Natural killer cell (primary cell): ENCODE data around the gene SCGB3A1. TPM values are rescaled to one million over a fixed set of nuclear protein-coding genes. Genes with fewer than 3 reads are reported as not detected.

Experiments used
- ATAC-seq, 3 donors: fragments of 150-1000 bp in 2 of 3; fragments of 200-7000 bp in 1 of 3; cut with Tn5 transposase; 1 replicate in 1 of 3; 2 replicates in 2 of 3; pipeline ENCODE4 v1.10.0; 2021; ENCODE audit warnings: mild to moderate bottlenecking in 2 of 3, moderate library complexity in 2 of 3
- DNase-seq, 2 donors: peaks; one replicate each; pipeline versions ENCODE4 v3.0.0 to v3.0.0-alpha.2; 2013 to 2021; ENCODE audit warnings: mixed read lengths in 1 of 2
- H3K27ac ChIP-seq: one replicate; pipeline ENCODE4 v1.5.1; 2013; ENCODE audit warnings: mild to moderate bottlenecking, low read length
- H3K27me3 ChIP-seq: one replicate; pipeline ENCODE4 v1.6.1; 2013; ENCODE audit warnings: low read length; ENCODE audit not compliant: control insufficient read depth, insufficient read depth
- H3K36me3 ChIP-seq: one replicate; pipeline ENCODE4 v1.6.1; 2013; ENCODE audit warnings: low read length; ENCODE audit not compliant: control insufficient read depth, insufficient read depth
- H3K4me1 ChIP-seq: one replicate; pipeline ENCODE4 v1.6.1; 2013; ENCODE audit warnings: low read length; ENCODE audit not compliant: control insufficient read depth, insufficient read depth
- H3K4me3 ChIP-seq: one replicate; pipeline ENCODE4 v1.5.1; 2013; ENCODE audit warnings: low read length
- H3K9me3 ChIP-seq: one replicate; pipeline ENCODE4 v1.6.1; 2013; ENCODE audit warnings: low read length; ENCODE audit not compliant: control insufficient read depth, insufficient read depth
- H3K27ac Mint-ChIP-seq, 2 donors: one replicate each; pipeline ENCODE4 v1.8.0; 2022; ENCODE audit warnings: mild to moderate bottlenecking in 2 of 2, mixed read lengths in 2 of 2, moderate library complexity in 1 of 2
- H3K27me3 Mint-ChIP-seq, 2 donors: one replicate each; pipeline ENCODE4 v1.8.0; 2022; ENCODE audit warnings: low read depth in 2 of 2, mixed read lengths in 2 of 2
- H3K36me3 Mint-ChIP-seq: one replicate; pipeline ENCODE4 v1.8.0; 2022; ENCODE audit warnings: mixed read lengths
- H3K4me1 Mint-ChIP-seq, 2 donors: one replicate each; pipeline ENCODE4 v1.8.0; 2022; ENCODE audit warnings: mixed read lengths in 2 of 2
- H3K4me3 Mint-ChIP-seq: one replicate; pipeline ENCODE4 v1.8.0; 2022; ENCODE audit warnings: mild to moderate bottlenecking, moderate library complexity, mixed read lengths
- H3K9me3 Mint-ChIP-seq, 2 donors: one replicate each; pipeline ENCODE4 v1.8.0; 2022; ENCODE audit warnings: mixed read lengths in 2 of 2
- CTCF ChIP-seq: fragments of 200-600 bp; IDR thresholded peaks from one replicate; pipeline ENCODE4 v1.8.0; 2022; ENCODE audit warnings: antibody characterized with exemption
- WGBS: methylation state at CpG from one replicate; pipeline ENCODE4 v1.1.7; 2013; ENCODE audit warnings: missing lambda C conversion rate; ENCODE audit not compliant: insufficient coverage; 5-methylcytosine and 5-hydroxymethylcytosine counted together
- intact Hi-C: fragments of 100-400 bp; cut with micrococcal nuclease; formaldehyde crosslinking; loops from one replicate; pipeline ENCODE4 v1.14.2; 2022
- total RNA-seq, 4 donors: library from RNA; stranded (reverse); fragments of 120-200 nt in 1 of 4; gene quantifications; one replicate each; pipeline versions ENCODE4 v1.2.3 to v1.2.4, GENCODE V29; 2013 to 2022

The SCGB3A1 gene
- total RNA-seq, 3 donors from 2014 or later (not counting 1 experiment from before 2014, with no cell fraction given), result not detected

DNA sequence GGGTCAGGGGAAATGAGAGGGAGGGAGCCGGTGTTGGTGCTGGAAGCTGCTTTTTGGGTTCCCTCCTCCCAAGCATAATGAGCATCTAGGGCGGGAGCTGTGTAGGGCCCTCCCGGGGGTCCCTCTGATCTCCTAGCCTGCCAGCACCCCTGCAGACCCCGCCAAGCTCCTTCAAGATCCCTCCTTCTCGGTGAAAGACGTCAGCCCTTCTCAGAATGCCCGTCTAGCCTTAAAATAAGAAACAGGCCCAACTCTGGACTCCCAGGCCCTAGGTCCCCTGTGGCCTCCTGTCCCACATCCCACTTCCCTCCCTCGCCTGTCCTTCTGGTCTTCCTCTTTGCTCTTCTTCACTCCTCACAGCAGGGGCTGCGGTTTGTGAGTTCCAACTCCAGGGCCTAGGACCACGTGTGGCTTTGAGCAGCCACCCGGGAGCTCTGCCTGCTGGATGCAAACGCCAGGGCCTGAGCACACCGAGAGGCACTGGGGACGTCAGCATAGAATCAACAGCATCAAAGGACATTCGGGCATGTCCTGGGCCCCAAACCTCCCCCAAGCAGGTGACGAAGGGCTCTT lies 8.8 kb upstream of the SCGB3A1 start:
- 86% methylated on average over 16 of the region's 16 CpGs for WGBS
- Mint-ChIP-seq H3K4me1 (no peaks in the 10 kb centered on the region), H3K4me3 (no peak overlapping the region), H3K36me3 (no peaks in the 10 kb centered on the region), H3K27me3 (peaks cover 0 to 5% of the 10 kb centered on the region in 2 donors), H3K9me3 (no peaks in the 10 kb centered on the region), H3K27ac (no peak overlapping the region)
- H3K9me3 ChIP-seq, result no peaks in the 10 kb centered on the region
- no peaks in the 10 kb centered on the region for H3K27me3 ChIP-seq
- intact Hi-C loops, result no loop called here
- H3K27ac ChIP-seq, result no peak overlapping the region
- DNase-seq (no peak), ATAC-seq (no peak)
- no peak overlapping the region for H3K4me3 ChIP-seq
- no peaks in the 10 kb centered on the region for H3K36me3 ChIP-seq
- no peaks in the 10 kb centered on the region for H3K4me1 ChIP-seq
- TF ChIP-seq CTCF, result no peak

- Histone ChIP-seq H3K27me3 (no peaks in the 10 kb centered on the region), H3K4me1 (no peaks in the 10 kb centered on the region), H3K9me3 (no peaks in the 10 kb centered on the region), H3K4me3 (no peak overlapping the region), H3K27ac (no peak overlapping the region), H3K36me3 (no peaks in the 10 kb centered on the region)
- TF ChIP-seq CTCF, result no peak
- Mint-ChIP-seq H3K4me1 (no peaks in the 10 kb centered on the region), H3K27ac (no peak overlapping the region), H3K27me3 (peaks cover 0 to 3% of the 10 kb centered on the region in 2 donors), H3K36me3 (no peaks in the 10 kb centered on the region), H3K4me3 (no peak overlapping the region), H3K9me3 (no peaks in the 10 kb centered on the region)
- DNase-seq (no peak), ATAC-seq (no peak)
- WGBS, result 93% methylated on average over 6 of the region's 6 CpGs
- intact Hi-C loops, result no loop called here
Measured at GRCh38 chr5:180599590-180599914, 8.3 kb upstream of the SCGB3A1 start.

- H3K36me3 ChIP-seq, result no peaks in the 10 kb centered on the region
- no peaks in the 10 kb centered on the region for H3K9me3 ChIP-seq
- Mint-ChIP-seq H3K27me3 (no peaks in the 10 kb centered on the region), H3K27ac (no peak overlapping the region), H3K4me1 (no peaks in the 10 kb centered on the region), H3K9me3 (no peaks in the 10 kb centered on the region), H3K4me3 (no peak overlapping the region), H3K36me3 (no peaks in the 10 kb centered on the region)
- no peak for ATAC-seq
- intact Hi-C loops, result no loop called here
- DNase-seq, result no peak
- no peaks in the 10 kb centered on the region for H3K4me1 ChIP-seq
- no peak overlapping the region for H3K27ac ChIP-seq
- no peak for TF ChIP-seq CTCF
- no peak overlapping the region for H3K4me3 ChIP-seq
- 89% methylated on average over 16 of the region's 16 CpGs for WGBS
- H3K27me3 ChIP-seq, result peaks cover 2% of the 10 kb centered on the region
Measured at GRCh38 chr5:180598797-180599589, 7.7 kb upstream of the SCGB3A1 start.
